ENCODE results near the gene XKR7.

Gene XKR7

GRCh38 chr20:31943052-31943471 lies 24.9 kb upstream of the XKR7 start:
- no peak for DNase-seq (ENCODE audit: low read depth in 2 of 2)

GRCh38 chr20:31945319-31945718 lies 22.6 kb upstream of the XKR7 start:
- no peak for DNase-seq (ENCODE audit: low read depth in 2 of 2)

- no peak for DNase-seq (ENCODE audit: low read depth in 2 of 2)
These were observed 22.2 kb upstream of the XKR7 start for GRCh38 chr20:31945785-31946184.

- DNase-seq (ENCODE audit: low read depth in 2 of 2) = no peak
These were observed 19.9 kb upstream of the XKR7 start for GRCh38 chr20:31948008-31948407.

- no peak for DNase-seq (ENCODE audit: low read depth in 2 of 2)
These were observed 17.9 kb upstream of the XKR7 start for GRCh38 chr20:31949877-31950646.

- DNase-seq (ENCODE audit: low read depth in 2 of 2) = no peak
These were observed 16.8 kb upstream of the XKR7 start for GRCh38 chr20:31951203-31951529.

GRCh38 chr20:31951530-31952453 lies 16.2 kb upstream of the XKR7 start, which contains the start of gene PDRG1:
Gene PDRG1, minus strand, starts transcription at chr20:31952046. Its CDS starts 85 bp downstream, at chr20:31951961.
- DNase-seq (ENCODE audit: low read depth in 2 of 2) = peak; percentile 96 to 98

GRCh38 chr20:31953556-31954148 lies 14.3 kb upstream of the XKR7 start:
- no peak for DNase-seq (ENCODE audit: low read depth in 2 of 2)

GRCh38 chr20:31954500-31954899 lies 13.5 kb upstream of the XKR7 start:
- no peak for DNase-seq (ENCODE audit: low read depth in 2 of 2)

- DNase-seq (ENCODE audit: low read depth in 2 of 2) = no peak
These were observed 11.1 kb upstream of the XKR7 start for GRCh38 chr20:31956556-31957526.

- no peak for DNase-seq (ENCODE audit: low read depth in 2 of 2)
These were observed 5.2 kb upstream of the XKR7 start for GRCh38 chr20:31962761-31963160.

GRCh38 chr20:31963889-31964288 lies 4.1 kb upstream of the XKR7 start:
- no peak for DNase-seq (ENCODE audit: low read depth in 2 of 2)

GRCh38 chr20:31966991-31967655 lies 828 bp upstream of the XKR7 start:
- no peak for DNase-seq (ENCODE audit: low read depth in 2 of 2)

- peak; percentile 67 to 72 for DNase-seq (ENCODE audit: low read depth in 2 of 2)
These were observed 558 bp downstream of the XKR7 start for GRCh38 chr20:31968291-31969126.

GRCh38 chr20:31969991-31970390 lies 2.0 kb downstream of the XKR7 start:
- no peak for DNase-seq (ENCODE audit: low read depth in 2 of 2)

GRCh38 chr20:31972471-31973021 lies 4.6 kb downstream of the XKR7 start:
- DNase-seq (ENCODE audit: low read depth in 2 of 2) = no peak

GRCh38 chr20:31974296-31974695 lies 6.3 kb downstream of the XKR7 start:
- no peak for DNase-seq (ENCODE audit: low read depth in 2 of 2)

GRCh38 chr20:31974951-31975487 lies 7.1 kb downstream of the XKR7 start:
- DNase-seq (ENCODE audit: low read depth in 2 of 2) = no peak

- DNase-seq (ENCODE audit: low read depth in 2 of 2) = no peak
These were observed 7.9 kb downstream of the XKR7 start for GRCh38 chr20:31975874-31976273.

Measured in stimulated activated CD8-positive, alpha-beta memory T cell treated with anti-CD3 and anti-CD28 coated beads, Interleukin-7, amount 100 ng/mL, for 1 hour (primary cell).